ENCODE measurements around the gene PTPRU.

The PTPRU gene

DNA sequence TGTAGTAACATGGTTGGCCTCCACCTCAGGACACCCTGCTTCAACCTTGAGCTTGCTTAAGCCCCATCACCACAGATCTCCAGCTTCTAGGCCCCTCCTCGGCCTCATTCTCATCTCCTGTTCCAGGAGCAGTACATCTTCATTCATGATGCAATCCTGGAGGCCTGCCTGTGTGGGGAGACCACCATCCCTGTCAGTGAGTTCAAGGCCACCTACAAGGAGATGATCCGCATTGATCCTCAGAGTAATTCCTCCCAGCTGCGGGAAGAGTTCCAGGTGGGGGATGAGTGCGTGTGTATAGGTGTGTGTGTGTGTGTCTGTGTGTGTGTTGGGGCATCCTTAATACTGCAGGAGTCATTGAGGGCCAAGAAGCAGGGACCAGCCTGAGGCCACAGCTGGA is 79.6 kb downstream of the PTPRU start:
- TF ChIP-seq PPARA (CRISPR knock-in tag; IDR thresholded peaks at IDR 0.05; ENCODE audit: borderline replicate concordance) = no peak
- TF ChIP-seq, protein P1, sequence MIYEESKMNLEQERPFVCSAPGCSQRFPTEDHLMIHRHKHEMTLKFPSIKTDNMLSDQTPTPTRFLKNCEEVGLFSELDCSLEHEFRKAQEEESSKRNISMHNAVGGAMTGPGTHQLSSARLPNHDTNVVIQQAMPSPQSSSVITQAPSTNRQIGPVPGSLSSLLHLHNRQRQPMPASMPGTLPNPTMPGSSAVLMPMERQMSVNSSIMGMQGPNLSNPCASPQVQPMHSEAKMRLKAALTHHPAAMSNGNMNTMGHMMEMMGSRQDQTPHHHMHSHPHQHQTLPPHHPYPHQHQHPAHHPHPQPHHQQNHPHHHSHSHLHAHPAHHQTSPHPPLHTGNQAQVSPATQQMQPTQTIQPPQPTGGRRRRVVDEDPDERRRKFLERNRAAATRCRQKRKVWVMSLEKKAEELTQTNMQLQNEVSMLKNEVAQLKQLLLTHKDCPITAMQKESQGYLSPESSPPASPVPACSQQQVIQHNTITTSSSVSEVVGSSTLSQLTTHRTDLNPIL (CRISPR knock-in tag; IDR thresholded peaks at IDR 0.05; ENCODE audit: low read depth) = no peak
- TF ChIP-seq ZNF70 (CRISPR knock-in tag; IDR thresholded peaks at IDR 0.05) = no peak
- TF ChIP-seq ZNF8 (CRISPR knock-in tag; IDR thresholded peaks at IDR 0.05) = no peak
- no peak for TF ChIP-seq ESRRG (CRISPR knock-in tag; IDR thresholded peaks at IDR 0.05)
- no peak for TF ChIP-seq BACH2 (CRISPR knock-in tag; IDR thresholded peaks at IDR 0.05; ENCODE audit: borderline replicate concordance)
- no peak for TF ChIP-seq ZFP30 (CRISPR knock-in tag; IDR thresholded peaks at IDR 0.05)
- TF ChIP-seq CSDC2 (CRISPR knock-in tag; IDR thresholded peaks at IDR 0.05) = no peak
- no peak for TF ChIP-seq RARB (CRISPR knock-in tag; IDR thresholded peaks at IDR 0.05)
- no peak for TF ChIP-seq ZC3H10 (CRISPR knock-in tag; IDR thresholded peaks at IDR 0.05)
- TF ChIP-seq TCF4 (CRISPR knock-in tag; IDR thresholded peaks at IDR 0.05; ENCODE audit: borderline replicate concordance) = no peak
- no peak for TF ChIP-seq ARNTL (CRISPR knock-in tag; IDR thresholded peaks at IDR 0.05; ENCODE audit: borderline replicate concordance, low read depth)
- no peak for TF ChIP-seq ZNF565 (CRISPR knock-in tag; conservative IDR thresholded peaks at IDR 0.05; ENCODE audit: low read depth)
- TF ChIP-seq, protein P2, sequence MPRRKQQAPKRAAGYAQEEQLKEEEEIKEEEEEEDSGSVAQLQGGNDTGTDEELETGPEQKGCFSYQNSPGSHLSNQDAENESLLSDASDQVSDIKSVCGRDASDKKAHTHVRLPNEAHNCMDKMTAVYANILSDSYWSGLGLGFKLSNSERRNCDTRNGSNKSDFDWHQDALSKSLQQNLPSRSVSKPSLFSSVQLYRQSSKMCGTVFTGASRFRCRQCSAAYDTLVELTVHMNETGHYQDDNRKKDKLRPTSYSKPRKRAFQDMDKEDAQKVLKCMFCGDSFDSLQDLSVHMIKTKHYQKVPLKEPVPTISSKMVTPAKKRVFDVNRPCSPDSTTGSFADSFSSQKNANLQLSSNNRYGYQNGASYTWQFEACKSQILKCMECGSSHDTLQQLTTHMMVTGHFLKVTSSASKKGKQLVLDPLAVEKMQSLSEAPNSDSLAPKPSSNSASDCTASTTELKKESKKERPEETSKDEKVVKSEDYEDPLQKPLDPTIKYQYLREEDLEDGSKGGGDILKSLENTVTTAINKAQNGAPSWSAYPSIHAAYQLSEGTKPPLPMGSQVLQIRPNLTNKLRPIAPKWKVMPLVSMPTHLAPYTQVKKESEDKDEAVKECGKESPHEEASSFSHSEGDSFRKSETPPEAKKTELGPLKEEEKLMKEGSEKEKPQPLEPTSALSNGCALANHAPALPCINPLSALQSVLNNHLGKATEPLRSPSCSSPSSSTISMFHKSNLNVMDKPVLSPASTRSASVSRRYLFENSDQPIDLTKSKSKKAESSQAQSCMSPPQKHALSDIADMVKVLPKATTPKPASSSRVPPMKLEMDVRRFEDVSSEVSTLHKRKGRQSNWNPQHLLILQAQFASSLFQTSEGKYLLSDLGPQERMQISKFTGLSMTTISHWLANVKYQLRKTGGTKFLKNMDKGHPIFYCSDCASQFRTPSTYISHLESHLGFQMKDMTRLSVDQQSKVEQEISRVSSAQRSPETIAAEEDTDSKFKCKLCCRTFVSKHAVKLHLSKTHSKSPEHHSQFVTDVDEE (CRISPR knock-in tag; IDR thresholded peaks at IDR 0.05) = no peak
- TF ChIP-seq ISL1 (CRISPR knock-in tag; IDR thresholded peaks at IDR 0.05) = no peak
- TF ChIP-seq, protein P3, sequence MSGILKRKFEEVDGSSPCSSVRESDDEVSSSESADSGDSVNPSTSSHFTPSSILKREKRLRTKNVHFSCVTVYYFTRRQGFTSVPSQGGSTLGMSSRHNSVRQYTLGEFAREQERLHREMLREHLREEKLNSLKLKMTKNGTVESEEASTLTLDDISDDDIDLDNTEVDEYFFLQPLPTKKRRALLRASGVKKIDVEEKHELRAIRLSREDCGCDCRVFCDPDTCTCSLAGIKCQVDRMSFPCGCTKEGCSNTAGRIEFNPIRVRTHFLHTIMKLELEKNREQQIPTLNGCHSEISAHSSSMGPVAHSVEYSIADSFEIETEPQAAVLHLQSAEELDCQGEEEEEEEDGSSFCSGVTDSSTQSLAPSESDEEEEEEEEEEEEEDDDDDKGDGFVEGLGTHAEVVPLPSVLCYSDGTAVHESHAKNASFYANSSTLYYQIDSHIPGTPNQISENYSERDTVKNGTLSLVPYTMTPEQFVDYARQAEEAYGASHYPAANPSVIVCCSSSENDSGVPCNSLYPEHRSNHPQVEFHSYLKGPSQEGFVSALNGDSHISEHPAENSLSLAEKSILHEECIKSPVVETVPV (CRISPR knock-in tag; IDR thresholded peaks at IDR 0.05) = no peak
- TF ChIP-seq SNAI2 (CRISPR knock-in tag; IDR thresholded peaks at IDR 0.05) = no peak
- TF ChIP-seq, protein P4, sequence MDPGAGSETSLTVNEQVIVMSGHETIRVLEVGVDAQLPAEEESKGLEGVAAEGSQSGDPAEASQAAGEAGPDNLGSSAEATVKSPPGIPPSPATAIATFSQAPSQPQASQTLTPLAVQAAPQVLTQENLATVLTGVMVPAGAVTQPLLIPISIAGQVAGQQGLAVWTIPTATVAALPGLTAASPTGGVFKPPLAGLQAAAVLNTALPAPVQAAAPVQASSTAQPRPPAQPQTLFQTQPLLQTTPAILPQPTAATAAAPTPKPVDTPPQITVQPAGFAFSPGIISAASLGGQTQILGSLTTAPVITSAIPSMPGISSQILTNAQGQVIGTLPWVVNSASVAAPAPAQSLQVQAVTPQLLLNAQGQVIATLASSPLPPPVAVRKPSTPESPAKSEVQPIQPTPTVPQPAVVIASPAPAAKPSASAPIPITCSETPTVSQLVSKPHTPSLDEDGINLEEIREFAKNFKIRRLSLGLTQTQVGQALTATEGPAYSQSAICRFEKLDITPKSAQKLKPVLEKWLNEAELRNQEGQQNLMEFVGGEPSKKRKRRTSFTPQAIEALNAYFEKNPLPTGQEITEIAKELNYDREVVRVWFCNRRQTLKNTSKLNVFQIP (CRISPR knock-in tag; IDR thresholded peaks at IDR 0.05; ENCODE audit: borderline replicate concordance, low read depth) = no peak
- ATAC-seq = no peak

DNA sequence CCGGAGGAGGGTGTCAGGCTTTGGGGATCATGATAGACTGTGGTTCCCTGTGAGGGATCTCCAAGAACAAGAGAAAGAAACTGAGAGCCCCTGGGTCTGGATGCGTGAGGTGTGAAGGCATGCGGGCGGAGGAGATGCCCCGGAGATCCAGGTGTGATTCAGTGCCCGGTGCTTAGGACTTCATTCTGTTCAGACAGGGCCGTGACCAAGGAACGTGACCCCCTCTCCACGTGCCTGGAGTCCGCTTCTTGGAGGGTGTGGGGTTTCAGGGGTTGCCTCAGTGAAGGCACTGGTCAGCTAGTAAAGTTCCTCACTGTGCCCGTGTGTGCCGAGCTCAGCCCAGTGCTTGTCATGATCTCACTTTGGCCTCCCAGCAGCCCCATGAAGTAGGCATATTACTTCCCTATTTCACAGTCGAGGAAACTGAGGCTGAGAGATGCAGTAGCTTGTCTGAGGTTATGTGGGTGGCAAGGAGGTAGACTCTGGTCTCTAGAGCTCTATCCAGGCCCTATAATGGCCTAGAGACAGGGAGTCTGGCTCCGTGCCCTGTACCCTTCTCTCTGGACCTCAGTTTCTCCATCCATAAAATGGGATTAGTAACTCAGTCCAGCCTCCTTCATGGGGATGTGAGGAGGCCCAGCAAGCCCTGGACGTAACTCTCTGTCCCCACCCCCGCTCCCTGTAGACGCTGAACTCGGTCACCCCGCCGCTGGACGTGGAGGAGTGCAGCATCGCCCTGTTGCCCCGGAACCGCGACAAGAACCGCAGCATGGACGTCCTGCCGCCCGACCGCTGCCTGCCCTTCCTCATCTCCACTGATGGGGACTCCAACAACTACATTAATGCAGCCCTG is 81.0 kb downstream of the PTPRU start:
- TF ChIP-seq CSDC2 (CRISPR knock-in tag; IDR thresholded peaks at IDR 0.05) (no peak), ZC3H10 (CRISPR knock-in tag; IDR thresholded peaks at IDR 0.05) (no peak), ESRRG (CRISPR knock-in tag; IDR thresholded peaks at IDR 0.05) (no peak), ZNF565 (CRISPR knock-in tag; conservative IDR thresholded peaks at IDR 0.05; ENCODE audit: low read depth) (no peak), SNAI2 (CRISPR knock-in tag; IDR thresholded peaks at IDR 0.05) (no peak), ZFP3 (CRISPR knock-in tag; IDR thresholded peaks at IDR 0.05) (no peak), ZFP30 (CRISPR knock-in tag; IDR thresholded peaks at IDR 0.05) (no peak), ZNF8 (CRISPR knock-in tag; IDR thresholded peaks at IDR 0.05) (no peak), PPARA (CRISPR knock-in tag; IDR thresholded peaks at IDR 0.05; ENCODE audit: borderline replicate concordance) (no peak), TOX (CRISPR knock-in tag; IDR thresholded peaks at IDR 0.05; ENCODE audit: borderline replicate concordance) (no peak), PATZ1 (CRISPR knock-in tag; IDR thresholded peaks at IDR 0.05; ENCODE audit: borderline replicate concordance) (no peak), BACH2 (CRISPR knock-in tag; IDR thresholded peaks at IDR 0.05; ENCODE audit: borderline replicate concordance) (no peak), ISL1 (CRISPR knock-in tag; IDR thresholded peaks at IDR 0.05) (no peak), ARNTL (CRISPR knock-in tag; IDR thresholded peaks at IDR 0.05; ENCODE audit: borderline replicate concordance, low read depth) (no peak), ZNF70 (CRISPR knock-in tag; IDR thresholded peaks at IDR 0.05) (no peak), OSR1 (CRISPR knock-in tag; IDR thresholded peaks at IDR 0.05) (no peak)
- TF ChIP-seq, protein P1 (CRISPR knock-in tag; IDR thresholded peaks at IDR 0.05; ENCODE audit: low read depth) = no peak
- TF ChIP-seq, protein P3 (CRISPR knock-in tag; IDR thresholded peaks at IDR 0.05) = no peak
- no peak for ATAC-seq

Measured in SK-N-SH treated with all-trans-retinoic acid at 6 μM for 48 hours (cell line).